Measurements from ENCODE around the gene ZNF880. TPM values are rescaled to one million over a fixed set of nuclear protein-coding genes. Genes with fewer than 3 reads are reported as not detected.

Gene ZNF880
- 10 to 100 TPM; 15.6 to 43.5 (median 20.9) TPM for total RNA-seq

DNA sequence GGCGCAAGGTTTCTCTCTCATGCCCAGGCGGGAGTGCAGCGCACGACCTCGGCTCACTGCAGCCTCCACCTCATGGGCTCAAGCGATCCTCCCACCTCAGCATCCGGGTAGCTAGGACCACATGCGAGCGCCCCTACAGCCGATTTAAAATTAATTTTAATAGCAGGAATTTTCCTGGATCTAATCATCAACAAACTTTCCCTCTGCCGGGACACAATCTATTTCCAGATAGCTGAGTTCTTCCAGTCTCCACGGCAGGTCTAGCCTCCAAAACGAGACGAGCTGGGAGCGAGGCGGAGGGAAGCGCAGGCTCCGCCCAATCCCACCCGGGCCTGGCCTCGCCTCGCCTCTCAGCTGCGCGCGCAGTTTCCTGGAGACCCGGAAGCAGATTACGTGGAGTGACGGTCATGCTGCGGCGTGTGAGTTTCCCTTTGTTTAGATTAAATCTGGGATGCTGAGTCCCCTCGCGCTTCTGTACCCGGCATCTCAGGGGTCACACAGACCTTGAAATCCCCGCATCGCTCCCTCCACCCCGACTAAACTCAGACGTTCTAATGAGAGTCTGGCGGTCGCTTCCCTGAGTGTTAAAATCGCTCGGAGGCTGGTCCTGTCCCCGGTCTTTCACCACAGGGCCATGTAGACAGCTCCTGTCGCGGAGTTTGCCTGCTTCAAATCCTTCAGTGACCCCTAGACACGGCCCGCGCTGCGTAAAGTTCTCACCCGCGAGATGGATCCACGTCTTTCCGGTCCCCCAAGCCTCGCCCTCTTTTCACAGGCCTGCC is at the start of gene ZNF880:
TSS of gene ZNF880 (plus strand) at position 365 of the 782 bp plus-strand sequence. CDS start at position 408, 43 bp downstream.
- Histone ChIP-seq H3K27me3 (no peaks in the 10 kb centered on the region), H3K27ac (peak within 1 kb of the TSS; percentile 88 to 99 (median 94)), H3K9me3 (peaks cover 0 to 73% (median 26%) of the 10 kb centered on the region in 4 donors), H3K36me3 (peaks cover 0 to 65% (median 29%) of the 10 kb centered on the region in 3 donors), H3K4me3 (peak within 1 kb of the TSS; percentile 57 to 91 (median 82)), H3K4me1 (peaks cover 0 to 17% (median 3%) of the 10 kb centered on the region in 4 donors)
- peak; percentile 89 to 93 for DNase-seq (ENCODE audit: low spot score in 2 of 2)
- WGBS, 2 donors, result 1 to 2% methylated on average over 34 to 52 of the region's 52 CpGs
- TF ChIP-seq CTCF (IDR thresholded peaks at IDR 0.05) (peak in 1 of 5 experiments; percentile 12), POLR2A (IDR thresholded peaks at IDR 0.05) (peak in 1 of 2 donors; percentile 37), EP300 (IDR thresholded peaks at IDR 0.05) (peak; percentile 19 to 74)

GRCh38 chr19:52322429-52322828 is 47.3 kb upstream of the ZNF880 start:
- Histone ChIP-seq H3K9me3 (peaks cover 6 to 100% (median 70%) of the 10 kb centered on the region in 4 donors), H3K27ac (no peak overlapping the region), H3K4me3 (no peak overlapping the region), H3K36me3 (peaks cover 5 to 77% (median 50%) of the 10 kb centered on the region in 3 donors), H3K27me3 (no peaks in the 10 kb centered on the region), H3K4me1 (no peaks in the 10 kb centered on the region)
- TF ChIP-seq EP300 (IDR thresholded peaks at IDR 0.05) (no peak), CTCF (IDR thresholded peaks at IDR 0.05) (no peak), POLR2A (IDR thresholded peaks at IDR 0.05) (no peak)
- DNase-seq (ENCODE audit: low spot score in 2 of 2), result no peak
- 97 to 98% methylated on average over 6 of the region's 6 CpGs for WGBS, 2 donors

DNA sequence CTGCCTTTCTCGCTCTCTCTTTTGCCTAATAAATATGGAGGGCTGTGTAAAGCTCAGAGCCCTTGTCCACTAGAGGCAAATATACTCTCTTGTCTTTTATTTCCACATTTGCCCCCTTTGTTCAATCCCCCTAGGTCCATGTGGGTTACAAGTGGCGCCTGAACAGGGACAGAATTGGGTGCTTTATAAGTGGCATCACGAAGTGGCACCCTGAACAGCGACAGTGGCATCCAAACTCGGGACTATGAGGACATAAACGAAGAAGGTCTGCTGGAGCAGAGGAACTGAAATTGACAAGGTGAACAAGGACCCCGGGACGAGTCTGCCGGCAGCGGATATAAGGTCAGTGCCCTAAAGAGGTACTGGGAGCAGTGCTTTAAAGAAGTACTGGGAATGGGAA is 38.0 kb upstream of the ZNF880 start:
- Histone ChIP-seq H3K9me3 (peaks cover 0 to 79% (median 24%) of the 10 kb centered on the region in 4 donors), H3K27ac (no peak overlapping the region), H3K36me3 (peaks cover 0 to 12% (median 0%) of the 10 kb centered on the region in 3 donors), H3K4me1 (peaks cover 0 to 2% (median 1%) of the 10 kb centered on the region in 4 donors), H3K4me3 (no peak overlapping the region), H3K27me3 (no peaks in the 10 kb centered on the region)
- no peak for DNase-seq (ENCODE audit: low spot score in 2 of 2)
- TF ChIP-seq POLR2A (IDR thresholded peaks at IDR 0.05), result no peak
- TF ChIP-seq EP300 (IDR thresholded peaks at IDR 0.05), result no peak
- no peak for TF ChIP-seq CTCF (IDR thresholded peaks at IDR 0.05)
- WGBS, 2 donors, result 83 to 84% methylated on average over 10 of the region's 10 CpGs

GRCh38 chr19:52335768-52336116 is 34.0 kb upstream of the ZNF880 start:
- Histone ChIP-seq H3K4me3 (peak overlapping the region; percentile 55 to 88 (median 74)), H3K36me3 (peaks cover 0 to 37% (median 0%) of the 10 kb centered on the region in 3 donors), H3K27me3 (no peaks in the 10 kb centered on the region), H3K27ac (peak overlapping the region; percentile 21 to 91 (median 84)), H3K4me1 (peaks cover 0 to 11% (median 9%) of the 10 kb centered on the region in 4 donors), H3K9me3 (peaks cover 0 to 41% (median 12%) of the 10 kb centered on the region in 4 donors)
- TF ChIP-seq POLR2A (IDR thresholded peaks at IDR 0.05), result no peak
- WGBS, 2 donors, result 49 to 54% methylated on average over 9 of the region's 9 CpGs
- no peak for DNase-seq (ENCODE audit: low spot score in 2 of 2)

GRCh38 chr19:52336117-52336790 is 33.5 kb upstream of the ZNF880 start, which contains the start of gene ZNF610:
TSS of gene ZNF610 (plus strand) at chr19:52336243. CDS start at chr19:52349173, 12,930 bp downstream.
- DNase-seq (ENCODE audit: low spot score in 2 of 2), result peak; percentile 76 to 81
- peak within 1 kb of the TSS; percentile 55 to 88 (median 74) for H3K4me3 ChIP-seq
- no peaks in the 10 kb centered on the region for H3K27me3 ChIP-seq
- H3K27ac ChIP-seq, result peak within 1 kb of the TSS; percentile 21 to 91 (median 84)
- TF ChIP-seq POLR2A (IDR thresholded peaks at IDR 0.05) (peak; percentile 16 to 53), EP300 (IDR thresholded peaks at IDR 0.05) (peak; percentile 64 to 81), CTCF (IDR thresholded peaks at IDR 0.05) (peak in 1 of 5 experiments; percentile 9)
- H3K4me1 ChIP-seq, result peaks cover 0 to 11% (median 9%) of the 10 kb centered on the region in 4 donors
- peaks cover 0 to 36% (median 8%) of the 10 kb centered on the region in 4 donors for H3K9me3 ChIP-seq
- peaks cover 0 to 38% (median 0%) of the 10 kb centered on the region in 3 donors for H3K36me3 ChIP-seq
- WGBS, 2 donors, result 0 to 1% methylated on average over 44 to 55 of the region's 55 CpGs

Data from tibial nerve (tissue), 4 donors.